C4-2B (cell line): ENCODE measurements around the gene EDN2.

Source experiments
- H3K27ac ChIP-seq: fragments of 450-650 bp; 2 replicates; pipeline ENCODE4 v1.5.1; 2017
- CTCF ChIP-seq: fragments of 450-650 bp; conservative IDR thresholded peaks from 2 replicates; pipeline ENCODE4 v1.5.1; 2017; ENCODE audit warnings: mild to moderate bottlenecking
- ZFX ChIP-seq: fragments of 450-650 bp; IDR thresholded peaks from 2 replicates; pipeline ENCODE4 v1.6.1; 2017

EDN2 gene

GRCh38 chr1:41485605-41486004 lies 1.1 kb upstream of the EDN2 start:
- H3K27ac ChIP-seq: peak overlapping the region; percentile 73
- TF ChIP-seq ZFX (no peak), CTCF (no peak)

- H3K27ac ChIP-seq: peak overlapping the region; percentile 73
- TF ChIP-seq CTCF (no peak), ZFX (no peak)
These were observed 502 bp downstream of the EDN2 start for GRCh38 chr1:41483960-41484401.

- TF ChIP-seq CTCF: no peak
- TF ChIP-seq ZFX: no peak
- H3K27ac ChIP-seq: peak overlapping the region; percentile 73
These were observed 1.3 kb downstream of the EDN2 start for GRCh38 chr1:41483001-41483850.

- peak overlapping the region; percentile 73 for H3K27ac ChIP-seq
- no peak for TF ChIP-seq ZFX
These were observed 2.3 kb downstream of the EDN2 start for GRCh38 chr1:41482001-41482765.

- TF ChIP-seq ZFX (no peak), CTCF (no peak)
- no peak overlapping the region; the same call in 1 of the 2 replicates for H3K27ac ChIP-seq
These were observed 3.2 kb downstream of the EDN2 start for GRCh38 chr1:41481109-41481775.

- no peak overlapping the region for H3K27ac ChIP-seq
- no peak for TF ChIP-seq ZFX
- no peak for TF ChIP-seq CTCF
These were observed 4.0 kb downstream of the EDN2 start for GRCh38 chr1:41480204-41481108.

GRCh38 chr1:41479808-41480160 lies 4.7 kb downstream of the EDN2 start:
- H3K27ac ChIP-seq: peak overlapping the region; percentile 48
- no peak for TF ChIP-seq CTCF
- no peak for TF ChIP-seq ZFX
